Left lung (tissue), 14 donors: ENCODE data around the gene GPR148. TPM values are rescaled to one million over a fixed set of nuclear protein-coding genes. Genes with fewer than 3 reads are reported as not detected.
"Not testable (repeated sequence)": the region's sequence is repeated elsewhere in the genome, so short reads cannot be mapped to it uniquely, and the experiment has no call there.

ENCODE experiments used
- ATAC-seq: fragments of 200-7000 bp; cut with Tn5 transposase; one replicate; pipeline ENCODE4 v1.9.1; 2020; ENCODE audit warnings: moderate library complexity
- DNase-seq, 4 donors: peaks; one replicate each; pipeline ENCODE4 v3.0.0-alpha.2; 2013 to 2020
- H3K27ac ChIP-seq, 2 donors: fragments of 200-600 bp; sonication (generic) in 1 of 2; one replicate each; pipeline versions ENCODE4 v1.5.0 to v1.8.0; 2020 to 2021
- H3K27me3 ChIP-seq, 2 donors: fragments of 200-600 bp; sonication (generic) in 1 of 2; one replicate each; pipeline versions ENCODE4 v1.5.0 to v1.8.0; 2020 to 2021
- H3K36me3 ChIP-seq, 2 donors: fragments of 200-600 bp; sonication (generic) in 1 of 2; one replicate each; pipeline versions ENCODE4 v1.5.0 to v1.8.0; 2020 to 2021
- H3K4me1 ChIP-seq, 2 donors: fragments of 200-600 bp; one replicate each; pipeline ENCODE4 v1.8.0; 2021
- H3K4me3 ChIP-seq, 2 donors: fragments of 200-600 bp; sonication (generic) in 1 of 2; one replicate each; pipeline versions ENCODE4 v1.5.0 to v1.8.0; 2020 to 2021; ENCODE audit warnings: mild to moderate bottlenecking in 1 of 2
- H3K9me3 ChIP-seq, 2 donors: fragments of 200-600 bp; sonication (generic) in 1 of 2; one replicate each; pipeline versions ENCODE4 v1.5.0 to v1.8.0; 2020 to 2021
- CTCF ChIP-seq, 2 donors: fragments of 200-600 bp; sonication (generic) in 1 of 2; IDR thresholded peaks; one replicate each; pipeline versions ENCODE4 v1.5.0 to v1.8.0; 2021; ENCODE audit warnings: antibody characterized with exemption in 2 of 2
- intact Hi-C, 2 donors: fragments of 100-400 bp; cut with DNase I; formaldehyde crosslinking; loops; one replicate each; pipeline versions ENCODE4 v1.11.2 to v1.14.2; 2022
- long read RNA-seq, 12 donors: library from polyadenylated mRNA in 2 of 12; unstranded in 2 of 12; transcript quantifications; one replicate each; pipeline ENCODE4 v2.0.0 and lab custom pipeline, GENCODE V29; 2019 to 2026
- polyA plus RNA-seq, 6 donors: library from polyadenylated mRNA; unstranded; fragments of 120-200 nt; gene quantifications; one replicate each; pipeline ENCODE4 v1.2.1, GENCODE V29; 2013; ENCODE audit not compliant: insufficient read length in 6 of 6
- total RNA-seq, 2 donors: library from RNA; stranded (reverse); fragmentation: NEBNext Ultra II Directional; extraction: Animal tissue kit (Norgen Biotek cat#: 25700); gene quantifications; one replicate each; pipeline ENCODE4 v1.2.1, GENCODE V29; 2021
- donor health status: DM: no; HTN: yes; CAD: no.
- donor health status: DM: no; HTN: no; CAD: no.

GPR148 gene
- total RNA-seq, result not detected
- not detected for polyA plus RNA-seq
- long read RNA-seq, donor 1, result 0 reads
- long read RNA-seq, donor 2, result 0 reads
- long read RNA-seq, donor 3, result 0 reads
- long read RNA-seq, donor 4, result 0 reads
- long read RNA-seq, donor 5, result 0 reads
- long read RNA-seq, donor 6, result 0 reads
- long read RNA-seq, donor 7, result 0 reads
- long read RNA-seq, donor 8, result 0 reads
- long read RNA-seq, donor 9, result 0 reads
- long read RNA-seq, donor 10, result 0 reads
- long read RNA-seq, donor 11, result 0 reads
- long read RNA-seq, donor 12, result 0 reads

- Histone ChIP-seq H3K36me3 (no peaks in the 10 kb centered on the region), H3K9me3 (no peaks in the 10 kb centered on the region), H3K27me3 (peaks cover 0 to 48% of the 10 kb centered on the region in 2 donors), H3K4me3 (peak within 1 kb of the TSS in 1 of 2 donors; percentile 37), H3K4me1 (peaks cover 11 to 14% of the 10 kb centered on the region in 2 donors), H3K27ac (peak within 1 kb of the TSS in 1 of 2 donors; percentile 5)
- DNase-seq (no peak), ATAC-seq (no peak)
- intact Hi-C loops, result no loop called here
- no peak for TF ChIP-seq CTCF (IDR thresholded peaks at IDR 0.05)
These were observed at the start of gene GPR148 for GRCh38 chr2:130728549-130729316. Gene GPR148 (plus strand): TSS chr2:130729070. CDS start chr2:130729152, 82 bp downstream.

- H3K36me3 ChIP-seq, H3K4me3 ChIP-seq, H3K27ac ChIP-seq, intact Hi-C loops, H3K9me3 ChIP-seq, H3K4me1 ChIP-seq: not testable (repeated sequence)
- peaks cover 5 to 26% of the 10 kb centered on the region in 2 donors for H3K27me3 ChIP-seq
- ATAC-seq (peak; percentile 53), DNase-seq (peak in 1 of 4 donors; percentile 28)
These were observed 36.7 kb upstream of the GPR148 start for GRCh38 chr2:130692041-130692770.

- H3K36me3 ChIP-seq, H3K4me3 ChIP-seq, H3K27ac ChIP-seq, H3K9me3 ChIP-seq, H3K4me1 ChIP-seq, intact Hi-C loops: not testable (repeated sequence)
- peaks cover 5 to 26% of the 10 kb centered on the region in 2 donors for H3K27me3 ChIP-seq
- ATAC-seq (peak; percentile 73), DNase-seq (peak in 3 of 4 donors; percentile 0 to 80 (median 31))
These were observed 35.4 kb upstream of the GPR148 start for GRCh38 chr2:130693474-130693873.

- H3K27me3 ChIP-seq, H3K27ac ChIP-seq, H3K36me3 ChIP-seq, ATAC-seq, DNase-seq, H3K4me1 ChIP-seq, H3K9me3 ChIP-seq, H3K4me3 ChIP-seq, intact Hi-C loops: not testable (repeated sequence)
These were observed 25.6 kb upstream of the GPR148 start for GRCh38 chr2:130703250-130703649.

- intact Hi-C loops, DNase-seq, H3K4me3 ChIP-seq, H3K4me1 ChIP-seq, ATAC-seq, H3K9me3 ChIP-seq, H3K27me3 ChIP-seq, H3K36me3 ChIP-seq, H3K27ac ChIP-seq: not testable (repeated sequence)
These were observed 14.1 kb upstream of the GPR148 start for GRCh38 chr2:130714795-130715194.

GRCh38 chr2:130720036-130720435 lies 8.8 kb upstream of the GPR148 start:
- Histone ChIP-seq H3K4me3 (no peak overlapping the region), H3K4me1 (no peaks in the 10 kb centered on the region), H3K9me3 (no peaks in the 10 kb centered on the region), H3K36me3 (no peaks in the 10 kb centered on the region), H3K27me3 (peaks cover 0 to 2% of the 10 kb centered on the region in 2 donors), H3K27ac (no peak overlapping the region)
- DNase-seq (peak in 1 of 4 donors; percentile 58), ATAC-seq (no peak)
- intact Hi-C loops, result no loop called here
- no peak for TF ChIP-seq CTCF (IDR thresholded peaks at IDR 0.05)

GRCh38 chr2:130720528-130720927 lies 8.3 kb upstream of the GPR148 start:
- intact Hi-C loops, result no loop called here
- H3K4me1 ChIP-seq, result no peaks in the 10 kb centered on the region
- ATAC-seq (no peak), DNase-seq (no peak)
- no peaks in the 10 kb centered on the region for H3K36me3 ChIP-seq
- H3K4me3 ChIP-seq, result no peak overlapping the region
- H3K27ac ChIP-seq, result no peak overlapping the region
- H3K27me3 ChIP-seq, result peaks cover 0 to 7% of the 10 kb centered on the region in 2 donors
- no peak for TF ChIP-seq CTCF (IDR thresholded peaks at IDR 0.05)
- no peaks in the 10 kb centered on the region for H3K9me3 ChIP-seq
